Measurements from ENCODE around the gene PTPRCAP.

DNA sequence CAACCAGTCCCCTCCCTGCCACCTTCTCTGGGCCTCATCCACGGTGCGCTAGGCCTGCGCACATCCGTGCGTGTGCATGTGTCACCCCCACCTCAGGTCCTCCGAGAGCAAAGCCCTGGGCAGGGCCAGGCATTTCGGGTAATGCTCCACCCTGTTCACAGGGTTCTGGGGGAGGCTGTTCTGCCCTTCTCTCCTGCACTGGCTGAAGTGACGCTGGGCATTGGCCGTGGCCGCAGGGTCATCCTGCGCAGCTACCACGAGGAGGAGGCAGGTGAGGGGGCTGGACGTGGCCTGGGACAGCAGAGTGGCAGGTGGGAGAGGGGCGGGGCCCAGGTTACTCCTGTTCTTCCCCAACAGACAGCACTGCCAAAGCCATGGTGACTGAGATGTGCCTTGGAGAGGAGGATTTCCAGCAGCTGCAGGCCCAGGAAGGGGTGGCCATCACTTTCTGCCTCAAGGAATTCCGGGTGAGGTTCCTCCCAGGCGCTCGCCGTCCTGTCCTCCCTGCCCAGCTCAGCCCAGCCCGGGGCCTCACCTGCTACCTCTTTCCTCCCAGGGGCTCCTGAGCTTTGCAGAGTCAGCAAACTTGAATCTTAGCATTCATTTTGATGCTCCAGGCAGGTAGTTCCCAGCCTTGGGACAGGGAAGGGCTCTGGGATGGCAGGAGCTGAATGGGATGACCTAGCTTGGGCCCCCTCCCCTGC, 41.8 kb downstream of the PTPRCAP start:
- TF ChIP-seq POLR2A (IDR thresholded peaks at IDR 0.05), result no peak
- TF ChIP-seq, protein P1, sequence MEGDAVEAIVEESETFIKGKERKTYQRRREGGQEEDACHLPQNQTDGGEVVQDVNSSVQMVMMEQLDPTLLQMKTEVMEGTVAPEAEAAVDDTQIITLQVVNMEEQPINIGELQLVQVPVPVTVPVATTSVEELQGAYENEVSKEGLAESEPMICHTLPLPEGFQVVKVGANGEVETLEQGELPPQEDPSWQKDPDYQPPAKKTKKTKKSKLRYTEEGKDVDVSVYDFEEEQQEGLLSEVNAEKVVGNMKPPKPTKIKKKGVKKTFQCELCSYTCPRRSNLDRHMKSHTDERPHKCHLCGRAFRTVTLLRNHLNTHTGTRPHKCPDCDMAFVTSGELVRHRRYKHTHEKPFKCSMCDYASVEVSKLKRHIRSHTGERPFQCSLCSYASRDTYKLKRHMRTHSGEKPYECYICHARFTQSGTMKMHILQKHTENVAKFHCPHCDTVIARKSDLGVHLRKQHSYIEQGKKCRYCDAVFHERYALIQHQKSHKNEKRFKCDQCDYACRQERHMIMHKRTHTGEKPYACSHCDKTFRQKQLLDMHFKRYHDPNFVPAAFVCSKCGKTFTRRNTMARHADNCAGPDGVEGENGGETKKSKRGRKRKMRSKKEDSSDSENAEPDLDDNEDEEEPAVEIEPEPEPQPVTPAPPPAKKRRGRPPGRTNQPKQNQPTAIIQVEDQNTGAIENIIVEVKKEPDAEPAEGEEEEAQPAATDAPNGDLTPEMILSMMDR (IDR thresholded peaks at IDR 0.05), result no peak
